ENCODE results near the gene SMKR1. TPM values are rescaled to one million over a fixed set of nuclear protein-coding genes. Genes with fewer than 3 reads are reported as not detected.
"Not testable (repeated sequence)": the region's sequence is repeated elsewhere in the genome, so short reads cannot be mapped to it uniquely, and the experiment has no call there.

Gene SMKR1
- total RNA-seq: not detected
- long read RNA-seq, donor 1: 0 reads
- long read RNA-seq, donor 2: 0 reads

- peak; percentile 88 for DNase-seq (ENCODE audit: low spot score)
- intact Hi-C loops (cut with DNase I): no loop called here
Observed at GRCh38 chr7:129501760-129502707, at the start of gene SMKR1. SMKR1 (plus strand) TSS chr7:129502531; CDS start chr7:129502825, 294 bp downstream.

- intact Hi-C loops (cut with DNase I): no loop called here
- no peak for DNase-seq (ENCODE audit: low spot score)
Observed at GRCh38 chr7:129452589-129453231, 49.6 kb upstream of the SMKR1 start.

GRCh38 chr7:129453510-129454248 lies 48.7 kb upstream of the SMKR1 start:
- DNase-seq (ENCODE audit: low spot score): no peak

GRCh38 chr7:129454249-129454551 lies 48.1 kb upstream of the SMKR1 start:
- DNase-seq (ENCODE audit: low spot score): no peak
- intact Hi-C loops (cut with DNase I): no loop called here

More at GRCh38 chr7:129453510-129454248, 48.7 kb upstream of the SMKR1 start:
- intact Hi-C loops (cut with DNase I): no loop called here

- no peak for DNase-seq (ENCODE audit: low spot score)
- intact Hi-C loops (cut with DNase I): no loop called here
Observed at GRCh38 chr7:129456421-129456820, 45.9 kb upstream of the SMKR1 start.

- no peak for DNase-seq (ENCODE audit: low spot score)
- intact Hi-C loops (cut with DNase I): no loop called here
Observed at GRCh38 chr7:129457101-129457500, 45.2 kb upstream of the SMKR1 start.

GRCh38 chr7:129458171-129458570 lies 44.2 kb upstream of the SMKR1 start:
- no peak for DNase-seq (ENCODE audit: low spot score)
- intact Hi-C loops (cut with DNase I): no loop called here

GRCh38 chr7:129461809-129462208 lies 40.5 kb upstream of the SMKR1 start:
- no peak for DNase-seq (ENCODE audit: low spot score)
- intact Hi-C loops (cut with DNase I): loop anchor here in 1 of 2 donors (10.0 kb wide), 2 partner anchors 87 to 247 kb away; no protein-coding TSS in a partner anchor

- DNase-seq (ENCODE audit: low spot score): no peak
- intact Hi-C loops (cut with DNase I): loop anchor here in 1 of 2 donors (10.0 kb wide), 2 partner anchors 88 to 248 kb away; no protein-coding TSS in a partner anchor
Observed at GRCh38 chr7:129462420-129462819, 39.9 kb upstream of the SMKR1 start.

GRCh38 chr7:129464194-129464593 lies 38.1 kb upstream of the SMKR1 start:
- intact Hi-C loops (cut with DNase I): loop anchor here in 1 of 2 donors (10.0 kb wide), 2 partner anchors 89 to 249 kb away; no protein-coding TSS in a partner anchor
- DNase-seq (ENCODE audit: low spot score): no peak

GRCh38 chr7:129465080-129465479 lies 37.3 kb upstream of the SMKR1 start:
- DNase-seq (ENCODE audit: low spot score): no peak
- intact Hi-C loops (cut with DNase I): loop anchor here (5.0 to 10.0 kb wide), 3 partner anchors 90 to 250 kb away; no protein-coding TSS in a partner anchor

GRCh38 chr7:129466796-129467195 lies 35.5 kb upstream of the SMKR1 start:
- intact Hi-C loops (cut with DNase I): loop anchor here (5.0 to 10.0 kb wide), 3 partner anchors 92 to 252 kb away; no protein-coding TSS in a partner anchor
- no peak for DNase-seq (ENCODE audit: low spot score)

- no peak for DNase-seq (ENCODE audit: low spot score)
- intact Hi-C loops (cut with DNase I): loop anchor here (5.0 to 10.0 kb wide), 3 partner anchors 93 to 253 kb away; no protein-coding TSS in a partner anchor
Observed at GRCh38 chr7:129468087-129468486, 34.2 kb upstream of the SMKR1 start.

- DNase-seq (ENCODE audit: low spot score): no peak
- intact Hi-C loops (cut with DNase I): loop anchor here (5.0 to 10.0 kb wide), 3 partner anchors 94 to 254 kb away; no protein-coding TSS in a partner anchor
Observed at GRCh38 chr7:129468547-129468946, 33.8 kb upstream of the SMKR1 start.

GRCh38 chr7:129469930-129470329 lies 32.4 kb upstream of the SMKR1 start:
- intact Hi-C loops (cut with DNase I): loop anchor here (5.0 to 10.0 kb wide), 3 partner anchors 95 to 255 kb away; no protein-coding TSS in a partner anchor

GRCh38 chr7:129470411-129470810 lies 31.9 kb upstream of the SMKR1 start:
- intact Hi-C loops (cut with DNase I): loop anchor here in 1 of 2 donors (10.0 kb wide), 1 partner anchor 256 kb away; no protein-coding TSS in a partner anchor
- DNase-seq (ENCODE audit: low spot score): no peak

More at GRCh38 chr7:129469930-129470329, 32.4 kb upstream of the SMKR1 start:
- no peak for DNase-seq (ENCODE audit: low spot score)

- intact Hi-C loops (cut with DNase I): loop anchor here in 1 of 2 donors (10.0 kb wide), 1 partner anchor 257 kb away; no protein-coding TSS in a partner anchor
- DNase-seq (ENCODE audit: low spot score): no peak
Observed at GRCh38 chr7:129471402-129471827, 30.9 kb upstream of the SMKR1 start.

- not testable (repeated sequence) for DNase-seq (ENCODE audit: low spot score)
- intact Hi-C loops (cut with DNase I): loop anchor here in 1 of 2 donors (10.0 kb wide), 1 partner anchor 261 kb away; no protein-coding TSS in a partner anchor
Observed at GRCh38 chr7:129475931-129476330, 26.4 kb upstream of the SMKR1 start.

- not testable (repeated sequence) for DNase-seq (ENCODE audit: low spot score)
- intact Hi-C loops (cut with DNase I): loop anchor here in 1 of 2 donors (10.0 kb wide), 1 partner anchor 262 kb away; no protein-coding TSS in a partner anchor
Observed at GRCh38 chr7:129476398-129476797, 25.9 kb upstream of the SMKR1 start.

All from posterior vena cava (tissue), 2 donors.